CD4-positive, alpha-beta T cell treated with Interferon alpha-2 for 1 hour (primary cell): Measurements from ENCODE around the gene SPTY2D1.
"Not testable (repeated sequence)": the region's sequence is repeated elsewhere in the genome, so short reads cannot be mapped to it uniquely, and the experiment has no call there.

ENCODE experiments used
- DNase-seq, 2 donors: peaks; one replicate each; pipeline ENCODE4 v3.0.0-alpha.2; 2020 to 2022

The SPTY2D1 gene

GRCh38 chr11:18617688-18618341, 16.3 kb downstream of the SPTY2D1 start:
- DNase-seq: peak; percentile 47 to 79

GRCh38 chr11:18615628-18616392, 18.3 kb downstream of the SPTY2D1 start:
- DNase-seq: peak in 1 of 2 donors; percentile 19

GRCh38 chr11:18614667-18615066, 19.5 kb downstream of the SPTY2D1 start:
- no peak for DNase-seq

- no peak for DNase-seq
These were observed 21.7 kb downstream of the SPTY2D1 start for GRCh38 chr11:18612394-18612793.

- DNase-seq: no peak
These were observed 22.9 kb downstream of the SPTY2D1 start for GRCh38 chr11:18611196-18611595.

- no peak for DNase-seq
These were observed 25.8 kb downstream of the SPTY2D1 start for GRCh38 chr11:18608376-18608775.

GRCh38 chr11:18600915-18601569, 33.1 kb downstream of the SPTY2D1 start:
- no peak for DNase-seq

- no peak for DNase-seq
These were observed 34.4 kb downstream of the SPTY2D1 start, which contains the start of gene MISFA for GRCh38 chr11:18599739-18600230. MISFA (plus strand) TSS chr11:18599789; CDS start chr11:18599929, 140 bp downstream.

- DNase-seq: no peak
These were observed 39.0 kb downstream of the SPTY2D1 start for GRCh38 chr11:18594999-18595749.

- DNase-seq: not testable (repeated sequence)
These were observed 40.1 kb downstream of the SPTY2D1 start for GRCh38 chr11:18594088-18594487.

- DNase-seq: peak in 1 of 2 donors; percentile 32
These were observed 43.6 kb downstream of the SPTY2D1 start for GRCh38 chr11:18590571-18590970.

- DNase-seq: peak; percentile 75 to 80
These were observed 45.6 kb downstream of the SPTY2D1 start, which contains the start of gene UEVLD for GRCh38 chr11:18588297-18589252. UEVLD (minus strand) TSS chr11:18588734; CDS start chr11:18588654, 80 bp downstream.

GRCh38 chr11:18581825-18582224, 52.3 kb downstream of the SPTY2D1 start:
- DNase-seq: no peak

- DNase-seq: no peak
These were observed 53.9 kb downstream of the SPTY2D1 start for GRCh38 chr11:18580113-18580766.

- peak in 1 of 2 donors; percentile 48 for DNase-seq
These were observed 55.1 kb downstream of the SPTY2D1 start for GRCh38 chr11:18578975-18579598.

GRCh38 chr11:18575361-18575760, 58.8 kb downstream of the SPTY2D1 start:
- no peak for DNase-seq

- no peak for DNase-seq
These were observed 67.1 kb downstream of the SPTY2D1 start for GRCh38 chr11:18567081-18567480.

- no peak for DNase-seq
These were observed 67.7 kb downstream of the SPTY2D1 start for GRCh38 chr11:18566406-18566805.

GRCh38 chr11:18564149-18564548, 70.0 kb downstream of the SPTY2D1 start:
- DNase-seq: no peak

- DNase-seq: no peak
These were observed 70.9 kb downstream of the SPTY2D1 start for GRCh38 chr11:18563090-18563730.
